ENCODE data around the gene CTRB2.
"Not testable (repeated sequence)": the region's sequence is repeated elsewhere in the genome, so short reads cannot be mapped to it uniquely, and the experiment has no call there.

CTRB2 gene

DNA sequence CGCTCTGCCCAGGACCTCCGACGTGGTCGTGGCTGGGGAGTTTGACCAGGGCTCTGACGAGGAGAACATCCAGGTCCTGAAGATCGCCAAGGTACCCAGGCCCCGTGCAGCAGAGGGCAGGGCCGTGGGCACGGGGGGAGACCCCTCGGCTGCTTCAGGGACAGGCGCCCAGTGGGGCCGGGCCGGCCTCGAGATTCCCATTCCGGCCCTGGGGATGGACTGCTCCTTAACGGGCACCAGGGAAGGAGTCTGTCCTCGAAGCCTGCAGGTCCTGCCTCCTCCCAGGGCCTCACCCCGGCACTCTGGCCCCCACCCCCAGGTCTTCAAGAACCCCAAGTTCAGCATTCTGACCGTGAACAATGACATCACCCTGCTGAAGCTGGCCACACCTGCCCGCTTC is 16.2 kb upstream of the CTRB2 start:
- WGBS (ENCODE audit: extremely low coverage, insufficient coverage, insufficient read length): no CpG with 5 or more reads among the region's 20 CpGs
- not testable (repeated sequence) for H3K79me2 ChIP-seq (ENCODE audit: control insufficient read depth, insufficient read depth, low read length, poor library complexity); H3K18ac ChIP-seq (ENCODE audit: low read length)

DNA sequence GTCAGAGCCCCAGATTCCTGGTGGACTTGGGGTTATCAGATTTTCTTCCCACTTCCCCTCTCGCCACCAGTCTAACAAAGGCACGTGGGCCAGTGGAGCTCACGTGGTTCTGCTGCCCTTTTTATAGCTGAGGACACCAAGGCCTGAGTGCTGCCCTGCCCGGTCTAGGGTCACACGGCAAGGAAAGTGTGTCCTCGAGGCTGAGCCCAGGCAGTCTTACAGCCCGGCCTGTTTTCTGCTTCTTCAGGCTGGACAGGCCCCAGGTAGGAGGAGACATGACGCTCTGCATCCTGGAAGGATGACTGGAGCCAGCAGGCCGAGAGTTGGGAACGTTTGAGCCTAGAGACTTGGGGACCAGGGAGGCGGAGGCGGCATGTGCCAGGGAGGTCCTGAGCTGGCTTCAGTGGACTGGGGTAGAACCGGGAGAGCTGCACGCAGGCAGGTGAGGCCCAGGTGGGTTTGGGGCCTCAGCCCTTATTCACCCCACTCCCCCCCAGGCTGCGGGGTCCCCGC is 15.4 kb upstream of the CTRB2 start:
- Histone ChIP-seq H3K79me1 (ENCODE audit: low read length) (peaks cover 2% of the 10 kb centered on the region), H2BK120ac (ENCODE audit: insufficient read depth, low read length, poor library complexity) (no peak overlapping the region), H3K4me2 (ENCODE audit: low read length) (no peak overlapping the region), H2BK12ac (ENCODE audit: low read length) (no peak overlapping the region), H3K4ac (ENCODE audit: low read depth, low read length) (no peak overlapping the region), H4K12ac (ENCODE audit: low read depth, low read length) (no peak overlapping the region), H2AFZ (ENCODE audit: insufficient read depth, low read length, poor library complexity) (peak overlapping the region; percentile 17), H2BK5ac (ENCODE audit: low read depth, low read length, poor library complexity) (no peak overlapping the region), H4K91ac (ENCODE audit: low read depth, low read length) (no peak overlapping the region), H3K18ac (ENCODE audit: low read length) (no peak overlapping the region), H3K14ac (ENCODE audit: low read length) (no peak overlapping the region), H3K27ac (ENCODE audit: low read depth, low read length) (no peak overlapping the region), H3K27me3 (ENCODE audit: insufficient read depth, low read length) (no peaks in the 10 kb centered on the region), H3K9ac (ENCODE audit: low read length) (no peak overlapping the region), H3K9me3 (ENCODE audit: insufficient read depth, low read depth, low read length) (no peaks in the 10 kb centered on the region), H3K4me3 (ENCODE audit: low read depth, low read length) (no peak overlapping the region), H3K4me1 (ENCODE audit: control insufficient read depth in 1 of 2, insufficient read depth in 2 of 2, low read length in 2 of 2) (peaks cover 3 to 9% of the 10 kb centered on the region in 2 experiments), H3K23ac (ENCODE audit: low read length) (no peak overlapping the region), H2AK5ac (ENCODE audit: low read length) (no peak overlapping the region), H3K36me3 (ENCODE audit: control insufficient read depth in 1 of 2, insufficient read depth in 2 of 2, low read length in 2 of 2) (peaks cover 0 to 4% of the 10 kb centered on the region in 2 experiments), H3K79me2 (ENCODE audit: control insufficient read depth, insufficient read depth, low read length, poor library complexity) (peaks cover 1% of the 10 kb centered on the region), H4K8ac (ENCODE audit: low read depth, low read length) (no peak overlapping the region)
- DNase-seq: peak in 1 of 2 donors; percentile 25
- no CpG with 5 or more reads among the region's 16 CpGs for WGBS (ENCODE audit: extremely low coverage, insufficient coverage, insufficient read length)

More for the DNA sequence above, 16.2 kb upstream of the CTRB2 start:
- not testable (repeated sequence) for H3K9ac ChIP-seq (ENCODE audit: low read length); H4K8ac ChIP-seq (ENCODE audit: low read depth, low read length); H4K91ac ChIP-seq (ENCODE audit: low read depth, low read length); H3K27me3 ChIP-seq (ENCODE audit: insufficient read depth, low read length); H3K14ac ChIP-seq (ENCODE audit: low read length); H3K4me3 ChIP-seq (ENCODE audit: low read depth, low read length); H2BK12ac ChIP-seq (ENCODE audit: low read length); H2AK5ac ChIP-seq (ENCODE audit: low read length); DNase-seq; H3K9me3 ChIP-seq (ENCODE audit: insufficient read depth, low read depth, low read length); H4K12ac ChIP-seq (ENCODE audit: low read depth, low read length); H2BK5ac ChIP-seq (ENCODE audit: low read depth, low read length, poor library complexity); H3K27ac ChIP-seq (ENCODE audit: low read depth, low read length); H3K4me1 ChIP-seq (ENCODE audit: control insufficient read depth in 1 of 2, insufficient read depth in 2 of 2, low read length in 2 of 2); H3K23ac ChIP-seq (ENCODE audit: low read length); H3K4me2 ChIP-seq (ENCODE audit: low read length); H3K4ac ChIP-seq (ENCODE audit: low read depth, low read length); H2AFZ ChIP-seq (ENCODE audit: insufficient read depth, low read length, poor library complexity); H2BK120ac ChIP-seq (ENCODE audit: insufficient read depth, low read length, poor library complexity); H3K79me1 ChIP-seq (ENCODE audit: low read length)
- peaks cover 7 to 12% of the 10 kb centered on the region in 2 experiments for H3K36me3 ChIP-seq (ENCODE audit: control insufficient read depth in 1 of 2, insufficient read depth in 2 of 2, low read length in 2 of 2)

DNA sequence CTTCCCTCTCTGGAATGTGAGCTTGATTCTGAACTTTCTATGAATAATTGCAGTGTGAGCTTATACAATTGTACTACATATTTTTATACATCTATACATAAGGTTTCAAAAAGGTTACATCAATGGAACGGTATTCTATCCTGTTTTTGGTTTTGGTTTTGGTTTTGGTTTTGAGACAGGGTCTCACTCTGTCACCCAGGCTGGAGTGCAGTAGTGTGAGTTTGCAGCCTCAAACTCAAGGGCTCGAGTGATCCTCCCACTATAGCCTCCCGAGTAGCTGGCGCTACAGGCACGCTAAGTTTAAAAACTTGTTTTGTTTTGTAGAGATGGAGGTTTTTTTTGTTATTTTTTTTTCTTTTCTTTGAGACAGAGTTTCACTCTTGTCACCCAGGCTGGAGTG is 12.9 kb upstream of the CTRB2 start:
- no peaks in the 10 kb centered on the region for H3K27me3 ChIP-seq (ENCODE audit: insufficient read depth, low read length)
- H2BK120ac ChIP-seq (ENCODE audit: insufficient read depth, low read length, poor library complexity): no peak overlapping the region
- H3K4me1 ChIP-seq (ENCODE audit: control insufficient read depth in 1 of 2, insufficient read depth in 2 of 2, low read length in 2 of 2): peaks cover 3 to 18% of the 10 kb centered on the region in 2 experiments
- H3K79me2 ChIP-seq (ENCODE audit: control insufficient read depth, insufficient read depth, low read length, poor library complexity): peaks cover 1% of the 10 kb centered on the region
- no peak overlapping the region for H3K4ac ChIP-seq (ENCODE audit: low read depth, low read length)
- H3K14ac ChIP-seq (ENCODE audit: low read length): no peak overlapping the region
- no peak overlapping the region for H4K91ac ChIP-seq (ENCODE audit: low read depth, low read length)
- no peak overlapping the region for H2AFZ ChIP-seq (ENCODE audit: insufficient read depth, low read length, poor library complexity)
- no peak overlapping the region for H3K27ac ChIP-seq (ENCODE audit: low read depth, low read length)
- H3K9me3 ChIP-seq (ENCODE audit: insufficient read depth, low read depth, low read length): no peaks in the 10 kb centered on the region
- DNase-seq: peak in 1 of 2 donors; percentile 31
- no peaks in the 10 kb centered on the region for H3K36me3 ChIP-seq (ENCODE audit: control insufficient read depth in 1 of 2, insufficient read depth in 2 of 2, low read length in 2 of 2)
- no peak overlapping the region for H3K18ac ChIP-seq (ENCODE audit: low read length)
- no peak overlapping the region for H4K12ac ChIP-seq (ENCODE audit: low read depth, low read length)
- no peak overlapping the region for H3K4me2 ChIP-seq (ENCODE audit: low read length)
- no peak overlapping the region for H2BK5ac ChIP-seq (ENCODE audit: low read depth, low read length, poor library complexity)
- no peak overlapping the region for H3K9ac ChIP-seq (ENCODE audit: low read length)
- peaks cover 2% of the 10 kb centered on the region for H3K79me1 ChIP-seq (ENCODE audit: low read length)
- no peak overlapping the region for H2AK5ac ChIP-seq (ENCODE audit: low read length)
- no peak overlapping the region for H3K23ac ChIP-seq (ENCODE audit: low read length)
- no CpG with 5 or more reads among the region's 5 CpGs for WGBS (ENCODE audit: extremely low coverage, insufficient coverage, insufficient read length)
- H2BK12ac ChIP-seq (ENCODE audit: low read length): no peak overlapping the region
- no peak overlapping the region for H3K4me3 ChIP-seq (ENCODE audit: low read depth, low read length)
- no peak overlapping the region for H4K8ac ChIP-seq (ENCODE audit: low read depth, low read length)

DNA sequence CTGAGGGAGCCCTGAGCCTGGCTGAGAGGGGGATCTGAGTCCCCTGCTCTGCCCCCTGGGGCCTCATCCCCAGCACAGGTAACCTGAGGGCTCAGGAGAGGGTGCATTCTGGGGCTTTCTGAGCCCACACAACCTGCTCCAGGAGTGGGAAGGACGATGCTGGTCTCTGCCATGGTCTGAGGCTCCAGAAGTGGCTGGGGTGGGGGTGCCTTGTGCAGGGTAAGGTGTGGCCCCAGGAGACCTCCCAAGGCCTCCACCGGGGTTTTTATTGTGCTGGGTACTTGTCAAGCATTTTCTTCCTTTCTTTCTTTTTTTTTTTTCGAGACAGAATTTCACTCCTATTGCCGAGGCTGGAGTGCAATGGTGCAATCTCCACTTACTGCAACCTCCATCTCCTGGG is 12.1 kb upstream of the CTRB2 start:
- Histone ChIP-seq H3K9me3 (ENCODE audit: insufficient read depth, low read depth, low read length) (no peaks in the 10 kb centered on the region), H3K23ac (ENCODE audit: low read length) (no peak overlapping the region), H4K12ac (ENCODE audit: low read depth, low read length) (no peak overlapping the region), H2BK12ac (ENCODE audit: low read length) (no peak overlapping the region), H3K79me2 (ENCODE audit: control insufficient read depth, insufficient read depth, low read length, poor library complexity) (peaks cover 1% of the 10 kb centered on the region), H2AK5ac (ENCODE audit: low read length) (peak overlapping the region; percentile 34), H3K18ac (ENCODE audit: low read length) (no peak overlapping the region), H2AFZ (ENCODE audit: insufficient read depth, low read length, poor library complexity) (no peak overlapping the region), H3K4me2 (ENCODE audit: low read length) (no peak overlapping the region), H3K14ac (ENCODE audit: low read length) (peak overlapping the region; percentile 54), H3K9ac (ENCODE audit: low read length) (no peak overlapping the region), H3K27ac (ENCODE audit: low read depth, low read length) (no peak overlapping the region), H3K27me3 (ENCODE audit: insufficient read depth, low read length) (no peaks in the 10 kb centered on the region), H3K4me3 (ENCODE audit: low read depth, low read length) (no peak overlapping the region), H4K8ac (ENCODE audit: low read depth, low read length) (no peak overlapping the region), H4K91ac (ENCODE audit: low read depth, low read length) (peak overlapping the region; percentile 16), H2BK120ac (ENCODE audit: insufficient read depth, low read length, poor library complexity) (peak overlapping the region; percentile 39), H3K4me1 (ENCODE audit: control insufficient read depth in 1 of 2, insufficient read depth in 2 of 2, low read length in 2 of 2) (peaks cover 3 to 18% of the 10 kb centered on the region in 2 experiments), H3K36me3 (ENCODE audit: control insufficient read depth in 1 of 2, insufficient read depth in 2 of 2, low read length in 2 of 2) (no peaks in the 10 kb centered on the region), H2BK5ac (ENCODE audit: low read depth, low read length, poor library complexity) (no peak overlapping the region), H3K79me1 (ENCODE audit: low read length) (peaks cover 2% of the 10 kb centered on the region), H3K4ac (ENCODE audit: low read depth, low read length) (no peak overlapping the region)
- no peak for DNase-seq
- WGBS (ENCODE audit: extremely low coverage, insufficient coverage, insufficient read length): no CpG with 5 or more reads among the region's 4 CpGs

Measured in trophoblast cell (in vitro differentiated cells and primary cell).